ENCODE data around the gene COMMD1.

DNA sequence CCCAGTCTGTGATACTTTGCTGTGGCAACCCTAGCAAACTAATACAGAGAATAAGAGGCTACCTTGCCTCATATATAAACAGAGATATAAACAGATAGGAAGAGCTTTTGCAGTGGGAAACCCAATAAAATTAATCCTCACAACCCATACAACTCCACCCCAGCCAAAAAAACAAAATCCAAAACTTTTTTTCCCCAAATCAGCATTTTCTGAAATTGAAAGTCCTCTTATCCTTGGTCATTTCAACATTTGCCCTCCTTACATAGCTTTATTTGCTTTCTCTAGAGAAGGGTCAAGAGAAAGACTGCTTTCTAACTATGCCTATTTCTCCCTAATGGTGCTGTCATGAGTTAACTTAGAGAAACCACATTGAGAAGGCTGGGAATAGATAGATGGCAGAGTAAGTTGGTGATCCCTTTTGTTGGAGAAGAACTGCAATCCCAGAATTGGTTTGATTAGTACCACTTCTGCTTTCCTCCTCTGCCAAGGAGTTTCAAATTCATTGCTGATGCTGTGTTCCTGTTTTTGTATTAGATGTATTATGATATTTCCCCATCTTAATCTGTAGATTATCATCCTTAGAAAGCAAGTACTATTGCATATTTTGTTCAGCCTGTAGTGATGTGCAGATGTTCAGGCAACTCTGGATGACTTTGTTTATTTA, 214.0 kb downstream of the COMMD1 start:
- TF ChIP-seq SIN3A (IDR thresholded peaks at IDR 0.05; ENCODE audit: borderline replicate concordance, insufficient read depth, low read length) (no peak), FOXP2 (optimal IDR thresholded peaks at IDR 0.05; ENCODE audit: borderline replicate concordance, extremely low read depth, extremely low read length, insufficient read depth) (no peak)
